ENCODE results near the gene POLR3H.
"Not testable (repeated sequence)": the region's sequence is repeated elsewhere in the genome, so short reads cannot be mapped to it uniquely, and the experiment has no call there.

GRCh38 chr22:41593336-41593960, 49.2 kb upstream of the POLR3H start:
- TF ChIP-seq CTCF (conservative IDR thresholded peaks at IDR 0.05; ENCODE audit: low read depth, low read length); EZH2 (IDR thresholded peaks at IDR 0.05; ENCODE audit: low read length, unreplicated experiment); EZH2phosphoT487 (IDR thresholded peaks at IDR 0.05; ENCODE audit: borderline replicate concordance, low read length): not testable (repeated sequence)

Measured in PC-3 (cell line).